HEK293 (cell line): ENCODE measurements around the gene TPRN.

Experiments
- MZF1 ChIP-seq: fragments of 450-650 bp; formaldehyde crosslinking; IDR thresholded peaks from 2 replicates; pipeline ENCODE4 v1.5.1; 2017; ENCODE audit warnings: missing biosample characterization, missing genetic modification characterization, borderline replicate concordance
- PRDM1 ChIP-seq: fragments of 450-650 bp; formaldehyde crosslinking; IDR thresholded peaks from 2 replicates; pipeline ENCODE4; 2016; ENCODE audit warnings: missing biosample characterization, missing genetic modification characterization
- REPIN1 ChIP-seq: fragments of 450-650 bp; formaldehyde crosslinking; IDR thresholded peaks from 2 replicates; pipeline ENCODE4 v1.5.1; 2017; ENCODE audit warnings: missing biosample characterization, missing genetic modification characterization, low read depth
- SP2 ChIP-seq: fragments of 450-650 bp; formaldehyde crosslinking; IDR thresholded peaks from 2 replicates; pipeline ENCODE4 v1.5.1; 2016; ENCODE audit warnings: missing biosample characterization, missing genetic modification characterization
- YY1 ChIP-seq: fragments of 450-650 bp; formaldehyde crosslinking; IDR thresholded peaks from 2 replicates; pipeline ENCODE4 v1.5.1; 2018; ENCODE audit warnings: missing biosample characterization, missing genetic modification characterization
- YY2 ChIP-seq: fragments of 450-650 bp; formaldehyde crosslinking; IDR thresholded peaks from 2 replicates; pipeline ENCODE4 v1.5.1; 2016; ENCODE audit warnings: missing biosample characterization, missing genetic modification characterization
- ZBTB21 ChIP-seq: fragments of 450-650 bp; formaldehyde crosslinking; IDR thresholded peaks from 2 replicates; pipeline ENCODE4 v1.5.1; 2017; ENCODE audit warnings: missing biosample characterization, missing genetic modification characterization
- ZBTB8A ChIP-seq: fragments of 450-650 bp; formaldehyde crosslinking; IDR thresholded peaks from 2 replicates; pipeline ENCODE4 v1.5.1; 2016; ENCODE audit warnings: missing biosample characterization, missing genetic modification characterization
- ZFP3 ChIP-seq: fragments of 450-650 bp; formaldehyde crosslinking; IDR thresholded peaks from 2 replicates; pipeline ENCODE4 v1.5.1; 2016; ENCODE audit warnings: low read depth, missing biosample characterization, missing genetic modification characterization
- ZNF169 ChIP-seq: fragments of 450-650 bp; formaldehyde crosslinking; IDR thresholded peaks from 2 replicates; pipeline ENCODE4 v1.5.1; 2016; ENCODE audit warnings: missing biosample characterization, missing genetic modification characterization
- ZNF174 ChIP-seq: fragments of 450-650 bp; formaldehyde crosslinking; IDR thresholded peaks from 2 replicates; pipeline ENCODE4 v1.5.0; 2017; ENCODE audit warnings: missing biosample characterization, mild to moderate bottlenecking, missing genetic modification characterization
- ZNF23 ChIP-seq: fragments of 450-650 bp; formaldehyde crosslinking; IDR thresholded peaks from 2 replicates; pipeline ENCODE4 v1.5.1; 2016; ENCODE audit warnings: missing biosample characterization, missing genetic modification characterization, borderline replicate concordance
- ZNF335 ChIP-seq: fragments of 450-650 bp; formaldehyde crosslinking; conservative IDR thresholded peaks from 2 replicates; pipeline ENCODE4 v1.5.1; 2016; ENCODE audit warnings: missing biosample characterization, missing genetic modification characterization
- ZNF354C ChIP-seq: fragments of 450-650 bp; formaldehyde crosslinking; IDR thresholded peaks from 2 replicates; pipeline ENCODE4 v1.5.1; 2016; ENCODE audit warnings: missing biosample characterization, missing genetic modification characterization, low read depth, borderline replicate concordance
- ZNF391 ChIP-seq: fragments of 450-650 bp; formaldehyde crosslinking; IDR thresholded peaks from 2 replicates; pipeline ENCODE4 v1.5.1; 2016; ENCODE audit warnings: low read depth, missing biosample characterization, missing genetic modification characterization, borderline replicate concordance
- ZNF426 ChIP-seq: fragments of 450-650 bp; formaldehyde crosslinking; IDR thresholded peaks from 2 replicates; pipeline ENCODE4 v1.5.1; 2017; ENCODE audit warnings: missing biosample characterization, missing genetic modification characterization, mild to moderate bottlenecking, inconsistent platforms, moderate library complexity
- ZNF513 ChIP-seq: fragments of 450-650 bp; IDR thresholded peaks from 2 replicates; pipeline ENCODE4 v1.5.1; 2018; ENCODE audit warnings: missing biosample characterization, missing genetic modification characterization
- ZNF530 ChIP-seq: fragments of 450-650 bp; formaldehyde crosslinking; IDR thresholded peaks from 2 replicates; pipeline ENCODE4 v1.5.1; 2016; ENCODE audit warnings: low read depth, missing biosample characterization, missing genetic modification characterization
- ZNF548 ChIP-seq: fragments of 450-650 bp; formaldehyde crosslinking; IDR thresholded peaks from 2 replicates; pipeline ENCODE4 v1.5.1; 2016; ENCODE audit warnings: missing biosample characterization, missing genetic modification characterization
- ZNF585B ChIP-seq: fragments of 450-650 bp; formaldehyde crosslinking; IDR thresholded peaks from 2 replicates; pipeline ENCODE4 v1.5.1; 2016; ENCODE audit warnings: missing biosample characterization, missing genetic modification characterization
- ZNF600 ChIP-seq: fragments of 450-650 bp; formaldehyde crosslinking; IDR thresholded peaks from 2 replicates; pipeline ENCODE4 v1.5.1; 2016; ENCODE audit warnings: missing biosample characterization, missing genetic modification characterization
- ZNF701 ChIP-seq: fragments of 450-650 bp; formaldehyde crosslinking; IDR thresholded peaks from 2 replicates; pipeline ENCODE4 v1.5.1; 2016; ENCODE audit warnings: missing biosample characterization, missing genetic modification characterization
- ZNF704 ChIP-seq: fragments of 450-650 bp; formaldehyde crosslinking; IDR thresholded peaks from 2 replicates; pipeline ENCODE4 v1.5.1; 2016; ENCODE audit warnings: missing biosample characterization, missing genetic modification characterization
- ZNF843 ChIP-seq: fragments of 450-650 bp; formaldehyde crosslinking; IDR thresholded peaks from 2 replicates; pipeline ENCODE4 v1.5.1; 2016; ENCODE audit warnings: missing biosample characterization, missing genetic modification characterization
- ZSCAN16 ChIP-seq: fragments of 450-650 bp; formaldehyde crosslinking; IDR thresholded peaks from 2 replicates; pipeline ENCODE4 v1.5.1; 2016; ENCODE audit warnings: missing biosample characterization, missing genetic modification characterization
- TF ChIP-seq, protein P1 (sequence below): fragments of 450-650 bp; formaldehyde crosslinking; IDR thresholded peaks from 2 replicates; pipeline ENCODE4 v1.5.1; 2016; ENCODE audit warnings: missing biosample characterization, missing genetic modification characterization
- TF ChIP-seq, protein P2 (sequence below): fragments of 450-650 bp; formaldehyde crosslinking; IDR thresholded peaks from 2 replicates; pipeline ENCODE4 v1.5.1; 2016; ENCODE audit warnings: missing biosample characterization, missing genetic modification characterization
- TF ChIP-seq, protein P3 (sequence below): fragments of 450-650 bp; formaldehyde crosslinking; IDR thresholded peaks from 2 replicates; pipeline ENCODE4 v1.5.1; 2016; ENCODE audit warnings: missing biosample characterization, missing genetic modification characterization
- TF ChIP-seq, protein P4 (sequence below): fragments of 450-650 bp; formaldehyde crosslinking; IDR thresholded peaks from 2 replicates; pipeline ENCODE4 v1.5.1; 2016; ENCODE audit warnings: missing biosample characterization, missing genetic modification characterization, low read depth

The TPRN gene

GRCh38 chr9:137188490-137189296 is 11.8 kb downstream of the TPRN start, which contains the start of the genes ANAPC2 and SSNA1 (continued):
- TF ChIP-seq, protein P1, sequence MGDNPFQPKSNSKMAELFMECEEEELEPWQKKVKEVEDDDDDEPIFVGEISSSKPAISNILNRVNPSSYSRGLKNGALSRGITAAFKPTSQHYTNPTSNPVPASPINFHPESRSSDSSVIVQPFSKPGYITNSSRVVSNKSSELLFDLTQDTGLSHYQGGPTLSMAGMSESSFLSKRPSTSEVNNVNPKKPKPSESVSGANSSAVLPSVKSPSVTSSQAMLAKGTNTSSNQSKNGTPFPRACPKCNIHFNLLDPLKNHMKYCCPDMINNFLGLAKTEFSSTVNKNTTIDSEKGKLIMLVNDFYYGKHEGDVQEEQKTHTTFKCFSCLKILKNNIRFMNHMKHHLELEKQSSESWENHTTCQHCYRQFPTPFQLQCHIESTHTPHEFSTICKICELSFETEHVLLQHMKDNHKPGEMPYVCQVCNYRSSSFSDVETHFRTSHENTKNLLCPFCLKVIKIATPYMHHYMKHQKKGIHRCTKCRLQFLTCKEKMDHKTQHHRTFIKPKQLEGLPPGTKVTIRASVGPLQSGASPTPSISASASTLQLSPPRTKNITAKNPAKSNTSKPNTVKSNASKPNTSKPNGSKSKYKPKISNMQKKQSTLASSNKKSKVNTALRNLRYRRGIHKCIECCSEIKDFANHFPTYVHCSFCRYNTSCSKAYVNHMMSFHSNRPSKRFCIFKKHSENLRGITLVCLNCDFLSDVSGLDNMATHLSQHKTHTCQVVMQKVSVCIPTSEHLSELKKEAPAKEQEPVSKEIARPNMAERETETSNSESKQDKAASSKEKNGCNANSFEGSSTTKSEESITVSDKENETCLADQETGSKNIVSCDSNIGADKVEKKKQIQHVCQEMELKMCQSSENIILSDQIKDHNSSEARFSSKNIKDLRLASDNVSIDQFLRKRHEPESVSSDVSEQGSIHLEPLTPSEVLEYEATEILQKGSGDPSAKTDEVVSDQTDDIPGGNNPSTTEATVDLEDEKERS (tag by site-specific recombination), result no peak; the same call in 1 of the 2 replicates
- TF ChIP-seq ZNF174 (no peak), ZNF530 (tag by site-specific recombination) (no peak), ZBTB8A (tag by site-specific recombination) (peak; percentile 91), ZNF843 (tag by site-specific recombination) (peak; percentile 78), REPIN1 (tag by site-specific recombination) (no peak), ZNF585B (tag by site-specific recombination) (no peak), ZSCAN16 (tag by site-specific recombination) (no peak), ZNF704 (tag by site-specific recombination) (no peak), PRDM1 (tag by site-specific recombination) (no peak), ZFP3 (no peak), ZNF335 (tag by site-specific recombination) (peak; percentile 88), YY1 (tag by site-specific recombination) (peak; percentile 98), ZNF391 (tag by site-specific recombination) (peak; percentile 82; the same call in 1 of the 2 replicates), ZNF548 (tag by site-specific recombination) (no peak), ZNF513 (no peak), ZNF426 (tag by site-specific recombination) (no peak), ZNF169 (tag by site-specific recombination) (no peak), ZBTB21 (peak; percentile 95), ZNF701 (tag by site-specific recombination) (no peak), ZNF23 (tag by site-specific recombination) (no peak), ZNF600 (tag by site-specific recombination) (peak; percentile 89), SP2 (tag by site-specific recombination) (peak; percentile 65), MZF1 (tag by site-specific recombination) (no peak), ZNF354C (no peak), YY2 (tag by site-specific recombination) (peak; percentile 99)
- TF ChIP-seq, protein P2, sequence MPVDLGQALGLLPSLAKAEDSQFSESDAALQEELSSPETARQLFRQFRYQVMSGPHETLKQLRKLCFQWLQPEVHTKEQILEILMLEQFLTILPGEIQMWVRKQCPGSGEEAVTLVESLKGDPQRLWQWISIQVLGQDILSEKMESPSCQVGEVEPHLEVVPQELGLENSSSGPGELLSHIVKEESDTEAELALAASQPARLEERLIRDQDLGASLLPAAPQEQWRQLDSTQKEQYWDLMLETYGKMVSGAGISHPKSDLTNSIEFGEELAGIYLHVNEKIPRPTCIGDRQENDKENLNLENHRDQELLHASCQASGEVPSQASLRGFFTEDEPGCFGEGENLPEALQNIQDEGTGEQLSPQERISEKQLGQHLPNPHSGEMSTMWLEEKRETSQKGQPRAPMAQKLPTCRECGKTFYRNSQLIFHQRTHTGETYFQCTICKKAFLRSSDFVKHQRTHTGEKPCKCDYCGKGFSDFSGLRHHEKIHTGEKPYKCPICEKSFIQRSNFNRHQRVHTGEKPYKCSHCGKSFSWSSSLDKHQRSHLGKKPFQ (tag by site-specific recombination), result no peak
- TF ChIP-seq, protein P3, sequence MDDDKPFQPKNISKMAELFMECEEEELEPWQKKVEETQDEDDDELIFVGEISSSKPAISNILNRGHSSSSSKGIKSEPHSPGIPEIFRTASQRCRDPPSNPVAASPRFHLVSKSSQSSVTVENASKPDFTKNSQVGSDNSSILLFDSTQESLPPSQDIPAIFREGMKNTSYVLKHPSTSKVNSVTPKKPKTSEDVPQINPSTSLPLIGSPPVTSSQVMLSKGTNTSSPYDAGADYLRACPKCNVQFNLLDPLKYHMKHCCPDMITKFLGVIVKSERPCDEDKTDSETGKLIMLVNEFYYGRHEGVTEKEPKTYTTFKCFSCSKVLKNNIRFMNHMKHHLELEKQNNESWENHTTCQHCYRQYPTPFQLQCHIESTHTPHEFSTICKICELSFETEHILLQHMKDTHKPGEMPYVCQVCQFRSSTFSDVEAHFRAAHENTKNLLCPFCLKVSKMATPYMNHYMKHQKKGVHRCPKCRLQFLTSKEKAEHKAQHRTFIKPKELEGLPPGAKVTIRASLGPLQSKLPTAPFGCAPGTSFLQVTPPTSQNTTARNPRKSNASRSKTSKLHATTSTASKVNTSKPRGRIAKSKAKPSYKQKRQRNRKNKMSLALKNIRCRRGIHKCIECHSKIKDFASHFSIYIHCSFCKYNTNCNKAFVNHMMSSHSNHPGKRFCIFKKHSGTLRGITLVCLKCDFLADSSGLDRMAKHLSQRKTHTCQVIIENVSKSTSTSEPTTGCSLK, result no peak
- TF ChIP-seq, protein P4, sequence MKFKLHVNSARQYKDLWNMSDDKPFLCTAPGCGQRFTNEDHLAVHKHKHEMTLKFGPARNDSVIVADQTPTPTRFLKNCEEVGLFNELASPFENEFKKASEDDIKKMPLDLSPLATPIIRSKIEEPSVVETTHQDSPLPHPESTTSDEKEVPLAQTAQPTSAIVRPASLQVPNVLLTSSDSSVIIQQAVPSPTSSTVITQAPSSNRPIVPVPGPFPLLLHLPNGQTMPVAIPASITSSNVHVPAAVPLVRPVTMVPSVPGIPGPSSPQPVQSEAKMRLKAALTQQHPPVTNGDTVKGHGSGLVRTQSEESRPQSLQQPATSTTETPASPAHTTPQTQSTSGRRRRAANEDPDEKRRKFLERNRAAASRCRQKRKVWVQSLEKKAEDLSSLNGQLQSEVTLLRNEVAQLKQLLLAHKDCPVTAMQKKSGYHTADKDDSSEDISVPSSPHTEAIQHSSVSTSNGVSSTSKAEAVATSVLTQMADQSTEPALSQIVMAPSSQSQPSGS (tag by site-specific recombination), result peak; percentile 90
